Measurements from ENCODE around the gene FRY. TPM values are rescaled to one million over a fixed set of nuclear protein-coding genes. Genes with fewer than 3 reads are reported as not detected.

Gene FRY
- total and polyA plus RNA-seq, 2 of the 13 experiments (the other 11 are each of a cell fraction or from before 2014, with no cell fraction given): 8.2 to 13.1 TPM

DNA sequence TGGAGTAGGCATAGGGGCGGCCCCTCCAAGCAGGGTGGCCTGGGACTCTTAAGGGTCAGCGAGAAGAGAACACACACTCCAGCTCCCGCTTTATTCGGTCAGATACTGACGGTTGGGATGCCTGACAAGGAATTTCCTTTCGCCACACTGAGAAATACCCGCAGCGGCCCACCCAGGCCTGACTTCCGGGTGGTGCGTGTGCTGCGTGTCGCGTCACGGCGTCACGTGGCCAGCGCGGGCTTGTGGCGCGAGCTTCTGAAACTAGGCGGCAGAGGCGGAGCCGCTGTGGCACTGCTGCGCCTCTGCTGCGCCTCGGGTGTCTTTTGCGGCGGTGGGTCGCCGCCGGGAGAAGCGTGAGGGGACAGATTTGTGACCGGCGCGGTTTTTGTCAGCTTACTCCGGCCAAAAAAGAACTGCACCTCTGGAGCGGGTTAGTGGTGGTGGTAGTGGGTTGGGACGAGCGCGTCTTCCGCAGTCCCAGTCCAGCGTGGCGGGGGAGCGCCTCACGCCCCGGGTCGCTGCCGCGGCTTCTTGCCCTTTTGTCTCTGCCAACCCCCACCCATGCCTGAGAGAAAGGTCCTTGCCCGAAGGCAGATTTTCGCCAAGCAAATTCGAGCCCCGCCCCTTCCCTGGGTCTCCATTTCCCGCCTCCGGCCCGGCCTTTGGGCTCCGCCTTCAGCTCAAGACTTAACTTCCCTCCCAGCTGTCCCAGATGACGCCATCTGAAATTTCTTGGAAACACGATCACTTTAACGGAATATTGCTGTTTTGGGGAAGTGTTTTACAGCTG, 283.9 kb downstream of the FRY start, which contains the start of the genes BRCA2 and ZAR1L (continued):
- TF ChIP-seq, protein P1, sequence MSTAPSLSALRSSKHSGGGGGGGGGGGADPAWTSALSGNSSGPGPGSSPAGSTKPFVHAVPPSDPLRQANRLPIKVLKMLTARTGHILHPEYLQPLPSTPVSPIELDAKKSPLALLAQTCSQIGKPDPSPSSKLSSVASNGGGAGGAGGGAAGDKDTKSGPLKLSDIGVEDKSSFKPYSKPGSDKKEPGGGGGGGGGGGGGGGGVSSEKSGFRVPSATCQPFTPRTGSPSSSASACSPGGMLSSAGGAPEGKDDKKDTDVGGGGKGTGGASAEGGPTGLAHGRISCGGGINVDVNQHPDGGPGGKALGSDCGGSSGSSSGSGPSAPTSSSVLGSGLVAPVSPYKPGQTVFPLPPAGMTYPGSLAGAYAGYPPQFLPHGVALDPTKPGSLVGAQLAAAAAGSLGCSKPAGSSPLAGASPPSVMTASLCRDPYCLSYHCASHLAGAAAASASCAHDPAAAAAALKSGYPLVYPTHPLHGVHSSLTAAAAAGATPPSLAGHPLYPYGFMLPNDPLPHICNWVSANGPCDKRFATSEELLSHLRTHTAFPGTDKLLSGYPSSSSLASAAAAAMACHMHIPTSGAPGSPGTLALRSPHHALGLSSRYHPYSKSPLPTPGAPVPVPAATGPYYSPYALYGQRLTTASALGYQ (CRISPR knock-in tag; IDR thresholded peaks at IDR 0.05): no peak; the same call in 1 of the 2 replicates
- TF ChIP-seq KAT7 (CRISPR knock-in tag; IDR thresholded peaks at IDR 0.05; ENCODE audit: borderline replicate concordance): peak; percentile 48; the same call in 1 of the 2 replicates
- TF ChIP-seq, protein P2, sequence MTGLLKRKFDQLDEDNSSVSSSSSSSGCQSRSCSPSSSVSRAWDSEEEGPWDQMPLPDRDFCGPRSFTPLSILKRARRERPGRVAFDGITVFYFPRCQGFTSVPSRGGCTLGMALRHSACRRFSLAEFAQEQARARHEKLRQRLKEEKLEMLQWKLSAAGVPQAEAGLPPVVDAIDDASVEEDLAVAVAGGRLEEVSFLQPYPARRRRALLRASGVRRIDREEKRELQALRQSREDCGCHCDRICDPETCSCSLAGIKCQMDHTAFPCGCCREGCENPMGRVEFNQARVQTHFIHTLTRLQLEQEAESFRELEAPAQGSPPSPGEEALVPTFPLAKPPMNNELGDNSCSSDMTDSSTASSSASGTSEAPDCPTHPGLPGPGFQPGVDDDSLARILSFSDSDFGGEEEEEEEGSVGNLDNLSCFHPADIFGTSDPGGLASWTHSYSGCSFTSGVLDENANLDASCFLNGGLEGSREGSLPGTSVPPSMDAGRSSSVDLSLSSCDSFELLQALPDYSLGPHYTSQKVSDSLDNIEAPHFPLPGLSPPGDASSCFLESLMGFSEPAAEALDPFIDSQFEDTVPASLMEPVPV (CRISPR knock-in tag; IDR thresholded peaks at IDR 0.05): peak; percentile 76
- TF ChIP-seq, protein P3, sequence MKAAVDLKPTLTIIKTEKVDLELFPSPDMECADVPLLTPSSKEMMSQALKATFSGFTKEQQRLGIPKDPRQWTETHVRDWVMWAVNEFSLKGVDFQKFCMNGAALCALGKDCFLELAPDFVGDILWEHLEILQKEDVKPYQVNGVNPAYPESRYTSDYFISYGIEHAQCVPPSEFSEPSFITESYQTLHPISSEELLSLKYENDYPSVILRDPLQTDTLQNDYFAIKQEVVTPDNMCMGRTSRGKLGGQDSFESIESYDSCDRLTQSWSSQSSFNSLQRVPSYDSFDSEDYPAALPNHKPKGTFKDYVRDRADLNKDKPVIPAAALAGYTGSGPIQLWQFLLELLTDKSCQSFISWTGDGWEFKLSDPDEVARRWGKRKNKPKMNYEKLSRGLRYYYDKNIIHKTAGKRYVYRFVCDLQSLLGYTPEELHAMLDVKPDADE (CRISPR knock-in tag; IDR thresholded peaks at IDR 0.05): no peak
- no peak for TF ChIP-seq TSC22D2 (CRISPR knock-in tag; IDR thresholded peaks at IDR 0.05; ENCODE audit: borderline replicate concordance)
- TF ChIP-seq, protein P4, sequence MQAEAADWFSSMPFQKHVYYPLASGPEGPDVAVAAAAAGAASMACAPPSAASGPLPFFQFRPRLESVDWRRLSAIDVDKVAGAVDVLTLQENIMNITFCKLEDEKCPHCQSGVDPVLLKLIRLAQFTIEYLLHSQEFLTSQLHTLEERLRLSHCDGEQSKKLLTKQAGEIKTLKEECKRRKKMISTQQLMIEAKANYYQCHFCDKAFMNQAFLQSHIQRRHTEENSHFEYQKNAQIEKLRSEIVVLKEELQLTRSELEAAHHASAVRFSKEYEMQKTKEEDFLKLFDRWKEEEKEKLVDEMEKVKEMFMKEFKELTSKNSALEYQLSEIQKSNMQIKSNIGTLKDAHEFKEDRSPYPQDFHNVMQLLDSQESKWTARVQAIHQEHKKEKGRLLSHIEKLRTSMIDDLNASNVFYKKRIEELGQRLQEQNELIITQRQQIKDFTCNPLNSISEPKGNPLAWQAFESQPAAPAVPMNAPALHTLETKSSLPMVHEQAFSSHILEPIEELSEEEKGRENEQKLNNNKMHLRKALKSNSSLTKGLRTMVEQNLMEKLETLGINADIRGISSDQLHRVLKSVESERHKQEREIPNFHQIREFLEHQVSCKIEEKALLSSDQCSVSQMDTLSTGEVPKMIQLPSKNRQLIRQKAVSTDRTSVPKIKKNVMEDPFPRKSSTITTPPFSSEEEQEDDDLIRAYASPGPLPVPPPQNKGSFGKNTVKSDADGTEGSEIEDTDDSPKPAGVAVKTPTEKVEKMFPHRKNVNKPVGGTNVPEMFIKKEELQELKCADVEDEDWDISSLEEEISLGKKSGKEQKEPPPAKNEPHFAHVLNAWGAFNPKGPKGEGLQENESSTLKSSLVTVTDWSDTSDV (CRISPR knock-in tag; IDR thresholded peaks at IDR 0.05): 0 out of 2 replicates have a peak, but pooled peaks have one; percentile 61
- TF ChIP-seq ZNF816 (CRISPR knock-in tag; IDR thresholded peaks at IDR 0.05; ENCODE audit: borderline replicate concordance): 0 out of 2 replicates have a peak, but pooled peaks have one; percentile 70
- peak; percentile 41; the same call in 1 of the 2 replicates for TF ChIP-seq SP5 (CRISPR knock-in tag; IDR thresholded peaks at IDR 0.05; ENCODE audit: borderline replicate concordance, low read depth)
- no peak for TF ChIP-seq ZNF841 (CRISPR knock-in tag; IDR thresholded peaks at IDR 0.05; ENCODE audit: borderline replicate concordance)
- peak; percentile 58; the same call in 1 of the 2 replicates for TF ChIP-seq REPIN1 (CRISPR knock-in tag; IDR thresholded peaks at IDR 0.05; ENCODE audit: borderline replicate concordance, low read depth)
- no peak for TF ChIP-seq ATAD3A (CRISPR knock-in tag; IDR thresholded peaks at IDR 0.05)
- no peak for TF ChIP-seq NPAS2 (CRISPR knock-in tag; IDR thresholded peaks at IDR 0.05; ENCODE audit: borderline replicate concordance)
- TF ChIP-seq, protein P5, sequence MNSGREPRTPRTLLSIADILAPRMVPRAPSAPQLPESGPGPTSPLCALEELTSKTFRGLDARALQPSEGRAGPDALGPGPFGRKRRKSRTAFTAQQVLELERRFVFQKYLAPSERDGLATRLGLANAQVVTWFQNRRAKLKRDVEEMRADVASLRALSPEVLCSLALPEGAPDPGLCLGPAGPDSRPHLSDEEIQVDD (CRISPR knock-in tag; IDR thresholded peaks at IDR 0.05; ENCODE audit: borderline replicate concordance): no peak
- TF ChIP-seq AKAP8 (CRISPR knock-in tag; IDR thresholded peaks at IDR 0.05): no peak
- TF ChIP-seq TAF1 (CRISPR knock-in tag; IDR thresholded peaks at IDR 0.05): peak; percentile 77
- 0 out of 2 replicates have a peak, but pooled peaks have one; percentile 44 for TF ChIP-seq HNRNPL (IDR thresholded peaks at IDR 0.05; ENCODE audit: low read depth, low read length)
- TF ChIP-seq ARNT (IDR thresholded peaks at IDR 0.05): no peak
- TF ChIP-seq, protein P6, sequence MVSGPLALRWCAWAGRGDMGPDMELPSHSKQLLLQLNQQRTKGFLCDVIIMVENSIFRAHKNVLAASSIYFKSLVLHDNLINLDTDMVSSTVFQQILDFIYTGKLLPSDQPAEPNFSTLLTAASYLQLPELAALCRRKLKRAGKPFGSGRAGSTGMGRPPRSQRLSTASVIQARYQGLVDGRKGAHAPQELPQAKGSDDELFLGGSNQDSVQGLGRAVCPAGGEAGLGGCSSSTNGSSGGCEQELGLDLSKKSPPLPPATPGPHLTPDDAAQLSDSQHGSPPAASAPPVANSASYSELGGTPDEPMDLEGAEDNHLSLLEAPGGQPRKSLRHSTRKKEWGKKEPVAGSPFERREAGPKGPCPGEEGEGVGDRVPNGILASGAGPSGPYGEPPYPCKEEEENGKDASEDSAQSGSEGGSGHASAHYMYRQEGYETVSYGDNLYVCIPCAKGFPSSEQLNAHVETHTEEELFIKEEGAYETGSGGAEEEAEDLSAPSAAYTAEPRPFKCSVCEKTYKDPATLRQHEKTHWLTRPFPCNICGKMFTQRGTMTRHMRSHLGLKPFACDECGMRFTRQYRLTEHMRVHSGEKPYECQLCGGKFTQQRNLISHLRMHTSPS (CRISPR knock-in tag; IDR thresholded peaks at IDR 0.05; ENCODE audit: low read depth): no peak
- TF ChIP-seq ZNF549 (CRISPR knock-in tag; IDR thresholded peaks at IDR 0.05): no peak

Measured in HepG2 (cell line).